ENCODE results near the gene GLRA3. TPM values are rescaled to one million over a fixed set of nuclear protein-coding genes. Genes with fewer than 3 reads are reported as not detected.
A peak's percentile ranks its signal among the peaks of the same experiment; 100 is the strongest.
"Not testable (repeated sequence)": the region's sequence is repeated elsewhere in the genome, so short reads cannot be mapped to it uniquely, and the experiment has no call there.

The GLRA3 gene
- polyA plus RNA-seq, 3 donors: 0.03 to 0.17 (median 0.14) TPM

DNA sequence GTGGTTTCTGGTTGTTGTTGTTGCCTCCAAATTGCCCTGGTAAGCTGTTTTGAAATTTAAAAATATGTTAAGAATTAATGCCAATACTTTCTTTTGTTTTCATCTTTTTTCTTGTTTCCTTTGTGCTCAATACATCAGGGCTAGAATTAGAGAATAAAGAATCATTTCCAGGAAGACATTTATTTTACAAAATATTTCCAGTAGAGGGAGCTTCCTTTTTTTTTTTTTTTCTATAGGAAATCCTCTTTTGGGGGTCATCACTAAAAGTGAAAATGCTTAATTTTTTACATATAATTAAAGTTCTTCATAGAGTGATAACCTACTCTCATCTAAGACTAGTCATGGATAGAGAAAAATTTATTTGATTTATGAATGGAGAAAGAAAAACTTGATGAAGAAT, 2.4 kb downstream of the GLRA3 start:
- no peak for DNase-seq (ENCODE audit: extremely low read depth in 1 of 11, low read depth in 9 of 11, low spot score in 4 of 11)

DNA sequence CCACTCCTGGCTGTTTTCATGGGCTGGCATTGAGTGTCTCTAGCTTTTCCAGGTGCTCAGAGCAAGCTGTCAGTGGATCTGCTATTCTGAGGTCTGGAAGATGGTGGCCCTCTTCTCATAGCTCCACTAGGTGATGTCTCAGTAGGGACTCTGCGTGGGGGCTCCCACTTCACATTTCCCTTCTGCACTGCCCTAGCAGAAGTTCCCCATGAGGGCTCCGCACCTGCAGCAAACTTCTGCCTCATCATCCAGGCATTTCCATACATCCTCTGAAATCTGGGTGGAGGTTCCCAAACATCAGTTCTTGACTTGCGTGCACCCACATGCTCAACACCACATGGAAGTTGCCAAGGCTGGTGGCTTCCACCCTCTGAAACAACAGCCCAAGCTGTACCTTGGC, 13.8 kb downstream of the GLRA3 start:
- no peak for DNase-seq (ENCODE audit: extremely low read depth in 1 of 11, low read depth in 9 of 11, low spot score in 4 of 11)

DNA sequence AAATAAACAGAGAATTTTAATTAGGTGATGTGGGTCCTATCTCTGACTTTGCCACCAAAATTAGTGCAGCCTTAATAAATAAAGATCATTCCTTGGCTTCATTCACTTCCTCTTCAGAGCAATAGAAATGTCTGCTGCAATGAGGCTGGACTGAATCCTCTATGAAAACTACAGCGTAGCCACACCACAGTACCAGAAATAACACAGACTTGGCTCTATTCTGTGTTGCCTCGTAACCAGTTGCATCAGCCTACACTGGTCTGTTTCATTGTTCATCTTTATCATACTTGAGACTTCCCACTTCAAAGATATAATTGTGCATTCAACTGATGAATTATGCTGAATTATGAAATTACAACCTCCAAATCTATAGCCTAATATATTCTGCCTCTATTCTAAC, 15.8 kb downstream of the GLRA3 start:
- DNase-seq (ENCODE audit: extremely low read depth in 1 of 11, low read depth in 9 of 11, low spot score in 4 of 11): no peak

DNA sequence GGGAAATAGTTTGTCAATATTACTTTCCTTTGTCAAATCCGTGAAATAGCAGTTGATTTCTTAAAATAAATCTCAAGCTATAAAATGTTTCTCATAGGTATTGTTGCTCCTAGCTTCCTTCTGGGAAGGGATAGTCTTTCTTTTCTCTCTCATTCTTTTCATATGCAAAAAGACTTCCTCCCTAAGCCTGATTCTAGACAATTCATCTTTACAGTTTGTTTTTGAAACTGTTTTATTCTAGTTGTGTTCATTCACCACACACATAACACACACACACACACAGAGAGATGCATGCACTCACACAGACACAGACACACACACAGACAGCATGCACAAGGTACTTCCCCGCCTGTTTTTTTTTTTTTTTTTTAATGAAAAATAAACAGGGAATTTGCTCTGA, 18.2 kb downstream of the GLRA3 start:
- DNase-seq (ENCODE audit: extremely low read depth in 1 of 11, low read depth in 9 of 11, low spot score in 4 of 11): no peak

DNA sequence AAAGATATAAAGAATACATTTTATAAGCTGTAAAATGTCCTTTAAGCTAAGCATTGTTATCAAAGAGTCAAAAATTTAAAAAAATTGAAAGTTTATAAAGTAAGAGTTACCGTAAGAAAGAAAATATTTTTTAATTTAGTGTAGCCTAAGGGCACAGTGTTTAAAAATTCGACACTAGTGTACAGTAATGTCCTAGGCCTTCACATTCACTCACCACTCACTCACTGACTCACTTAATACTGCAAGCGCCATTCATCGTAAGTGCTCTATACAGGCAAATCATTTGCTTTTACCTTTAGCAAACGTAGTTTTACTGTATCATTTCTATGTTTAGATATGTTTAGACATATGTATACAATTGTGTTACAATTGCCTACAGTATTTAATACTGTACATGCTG, 20.2 kb downstream of the GLRA3 start:
- no peak for DNase-seq (ENCODE audit: extremely low read depth in 1 of 11, low read depth in 9 of 11, low spot score in 4 of 11)

DNA sequence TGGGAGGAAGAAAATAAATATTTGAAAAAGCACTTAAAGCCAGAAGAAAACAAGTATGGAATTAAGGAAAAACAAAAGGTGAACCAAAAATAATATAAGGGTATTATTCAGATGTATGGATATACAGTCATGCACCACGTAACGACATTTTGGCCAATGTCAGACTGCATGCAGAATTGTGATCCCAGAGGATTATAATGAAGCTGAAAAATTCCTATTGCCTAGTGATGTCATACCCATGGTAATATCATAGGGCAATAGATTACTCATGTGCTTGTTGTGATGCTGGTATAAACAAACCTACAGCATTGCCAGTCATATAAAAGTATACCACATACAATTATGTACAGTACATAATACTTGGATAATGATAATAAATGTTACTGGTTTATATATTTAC, 20.9 kb downstream of the GLRA3 start:
- no peak for DNase-seq (ENCODE audit: extremely low read depth in 1 of 11, low read depth in 9 of 11, low spot score in 4 of 11)

DNA sequence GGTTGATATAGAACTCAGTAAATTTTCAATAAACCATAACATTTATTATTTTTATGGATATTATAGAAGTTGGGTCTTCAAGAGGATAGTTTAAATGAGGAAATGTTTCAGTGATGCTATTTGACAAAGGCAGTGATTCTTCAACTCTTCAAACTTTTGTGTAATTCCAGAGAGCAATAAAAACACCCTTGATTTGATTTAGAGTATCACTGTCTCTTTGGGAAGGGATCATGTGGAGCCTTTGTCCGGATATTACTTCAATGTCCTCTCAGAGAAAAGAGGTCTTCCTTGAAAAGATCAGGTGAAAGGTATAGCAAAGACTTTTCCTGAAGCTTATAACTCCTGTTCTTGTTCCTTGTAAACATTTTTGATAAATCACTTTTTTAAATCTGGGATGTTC, 23.3 kb downstream of the GLRA3 start:
- no peak for DNase-seq (ENCODE audit: extremely low read depth in 1 of 11, low read depth in 9 of 11, low spot score in 4 of 11)

DNA sequence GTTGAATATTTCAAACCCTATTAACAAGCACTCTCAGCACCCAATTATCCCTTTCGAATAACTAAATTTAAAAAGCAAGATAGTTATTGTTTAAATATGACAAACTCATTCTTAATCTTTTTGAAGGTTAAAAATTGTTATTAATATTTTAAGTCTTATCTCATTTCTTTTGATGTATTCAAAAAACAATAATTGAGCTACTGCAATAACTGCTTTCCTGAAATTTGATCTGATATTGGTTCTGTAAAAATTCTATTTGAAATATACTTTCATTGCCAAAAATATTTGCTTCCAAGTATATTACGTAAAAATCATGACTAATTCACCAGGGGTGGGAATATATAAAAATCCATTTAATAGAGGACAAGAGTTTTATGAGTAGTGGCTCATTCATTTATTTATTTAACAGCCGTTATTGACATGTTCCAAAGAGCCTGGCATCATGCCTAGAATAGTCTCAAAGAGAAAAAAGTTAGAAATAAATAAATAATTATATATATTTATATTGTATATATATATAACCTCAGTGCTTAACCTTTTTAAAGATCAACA, 34.4 kb downstream of the GLRA3 start:
- no peak for DNase-seq (ENCODE audit: extremely low read depth in 1 of 11, low read depth in 9 of 11, low spot score in 4 of 11)

DNA sequence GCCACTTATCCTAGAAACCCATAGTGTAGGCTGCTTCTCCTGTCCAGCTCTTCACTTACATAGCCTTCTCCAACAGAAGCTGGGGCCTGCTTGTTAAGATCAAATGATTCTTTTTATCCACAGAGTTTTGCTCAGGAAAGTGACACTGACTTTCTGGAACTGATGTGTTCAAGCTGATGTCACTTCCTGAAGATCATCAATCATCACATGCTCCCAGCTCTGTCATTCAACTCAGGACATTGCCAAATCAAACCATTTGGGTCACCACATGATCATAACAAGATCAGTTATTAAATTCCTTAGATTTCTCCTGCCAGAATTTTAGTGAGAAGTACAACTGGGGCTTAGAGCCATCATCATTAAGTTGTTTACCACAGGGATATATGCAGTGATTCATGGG, 39.4 kb downstream of the GLRA3 start:
- DNase-seq (ENCODE audit: extremely low read depth in 1 of 11, low read depth in 9 of 11, low spot score in 4 of 11): no peak

DNA sequence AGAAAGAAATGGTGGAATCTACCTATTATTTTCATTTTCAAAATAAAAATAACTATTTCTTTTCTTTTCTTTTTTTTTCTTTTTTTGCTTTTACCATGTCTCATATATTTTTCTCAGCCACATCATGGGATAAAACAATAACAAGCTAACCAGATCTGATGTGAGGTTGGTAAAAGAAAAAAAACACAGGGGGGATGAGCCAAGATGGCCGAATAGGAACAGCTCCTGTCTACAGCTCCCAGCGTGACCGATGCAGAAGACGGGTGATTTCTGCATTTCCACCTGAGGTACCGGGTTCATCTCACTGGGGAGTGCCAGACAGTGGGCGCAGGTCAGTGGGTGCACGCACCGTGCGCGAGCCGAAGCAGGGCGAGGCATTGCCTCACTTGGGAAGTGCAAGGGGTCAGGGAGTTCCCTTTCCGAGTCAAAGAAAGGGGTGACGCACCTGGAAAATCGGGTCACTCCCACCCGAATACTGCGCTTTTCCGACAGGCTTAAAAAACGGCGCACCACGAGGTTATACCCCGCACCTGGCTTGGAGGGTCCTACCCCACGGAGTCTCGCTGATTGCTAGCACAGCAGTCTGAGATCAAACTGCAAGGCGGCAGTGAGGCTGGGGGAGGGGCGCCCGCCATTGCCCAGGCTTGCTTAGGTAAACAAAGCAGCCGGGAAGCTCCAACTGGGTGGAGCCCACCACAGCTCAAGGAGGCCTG, 50.6 kb downstream of the GLRA3 start:
- not testable (repeated sequence) for DNase-seq (ENCODE audit: extremely low read depth in 1 of 11, low read depth in 9 of 11, low spot score in 4 of 11)

DNA sequence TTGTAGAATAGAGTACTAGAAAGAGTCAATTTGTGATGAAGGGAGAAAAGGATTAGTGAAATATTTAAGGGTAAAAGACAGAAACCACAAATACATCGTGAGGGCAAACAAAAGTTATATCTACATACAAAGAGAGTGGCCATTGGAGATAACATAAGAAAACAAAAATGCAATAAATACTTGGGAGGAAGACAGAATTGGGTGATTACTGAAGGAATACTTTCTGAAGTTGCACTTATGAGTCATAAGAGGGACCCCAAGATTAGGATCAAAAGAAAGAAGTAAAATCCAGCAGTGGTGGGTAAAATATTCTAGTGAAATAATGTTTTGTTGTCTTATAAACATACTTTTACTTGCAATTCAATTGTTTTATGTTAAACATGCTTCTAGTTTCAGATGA, 53.7 kb downstream of the GLRA3 start:
- DNase-seq (ENCODE audit: extremely low read depth in 1 of 11, low read depth in 9 of 11, low spot score in 4 of 11): no peak

DNA sequence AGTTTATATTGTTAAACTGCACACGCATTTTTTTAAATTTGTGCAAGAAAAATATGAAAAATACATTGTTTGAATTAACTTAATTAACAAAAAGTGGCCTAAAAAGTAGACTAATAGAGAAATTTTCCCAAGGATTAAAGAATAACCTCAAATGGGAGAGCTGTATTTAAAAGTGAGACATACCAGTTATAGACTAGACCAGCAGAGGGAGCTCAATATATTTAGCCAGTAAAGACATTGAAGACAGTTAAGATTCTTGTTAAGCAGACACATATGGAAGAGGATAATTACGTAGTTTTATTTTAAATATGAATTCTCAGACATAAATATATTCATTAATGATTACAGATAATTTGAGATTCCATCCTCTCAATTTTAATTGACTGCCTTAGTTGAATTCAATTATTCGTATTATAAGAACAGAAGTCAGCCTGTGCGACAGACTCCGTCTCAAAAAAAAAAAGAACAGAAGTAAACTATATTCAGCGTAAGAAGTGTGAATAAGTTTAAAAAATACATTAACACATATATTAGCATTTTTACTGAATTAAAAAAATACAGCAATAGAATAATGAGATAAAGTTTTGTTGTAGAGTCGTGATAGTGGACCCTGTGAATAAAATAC, 64.8 kb downstream of the GLRA3 start:
- peak; percentile 3 to 39 (median 15) for DNase-seq (ENCODE audit: extremely low read depth in 1 of 11, low read depth in 9 of 11, low spot score in 4 of 11)

DNA sequence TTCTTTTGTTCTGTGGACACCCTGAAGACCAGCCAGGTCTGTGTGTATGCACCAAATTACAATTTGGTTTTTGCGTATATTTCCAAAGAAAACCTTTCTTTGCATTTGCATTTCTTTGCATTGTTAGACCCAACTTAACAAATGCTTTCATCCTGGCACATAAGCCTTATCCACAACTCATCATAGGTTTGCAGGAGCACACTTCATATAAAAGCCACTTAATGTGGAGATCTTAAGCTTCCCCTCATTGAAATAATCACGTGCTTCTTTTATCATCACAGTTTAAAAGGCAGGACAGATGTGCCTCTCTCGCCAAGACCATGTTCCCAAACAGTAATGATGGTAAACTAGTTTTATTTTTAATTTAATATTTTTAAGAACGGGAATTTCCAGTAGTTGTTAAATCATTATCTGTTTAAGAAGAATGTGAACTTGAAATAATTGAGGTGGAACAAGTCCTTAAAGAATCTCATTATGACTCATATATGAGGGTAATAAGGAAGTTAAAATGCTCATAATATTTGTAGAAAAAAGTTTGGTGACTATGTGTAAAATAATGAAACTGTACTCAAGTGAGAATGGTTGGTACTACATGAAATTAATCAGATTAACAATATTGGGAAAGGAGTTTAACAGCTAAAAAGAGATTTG, 65.5 kb downstream of the GLRA3 start:
- DNase-seq (ENCODE audit: extremely low read depth in 1 of 11, low read depth in 9 of 11, low spot score in 4 of 11): no peak

DNA sequence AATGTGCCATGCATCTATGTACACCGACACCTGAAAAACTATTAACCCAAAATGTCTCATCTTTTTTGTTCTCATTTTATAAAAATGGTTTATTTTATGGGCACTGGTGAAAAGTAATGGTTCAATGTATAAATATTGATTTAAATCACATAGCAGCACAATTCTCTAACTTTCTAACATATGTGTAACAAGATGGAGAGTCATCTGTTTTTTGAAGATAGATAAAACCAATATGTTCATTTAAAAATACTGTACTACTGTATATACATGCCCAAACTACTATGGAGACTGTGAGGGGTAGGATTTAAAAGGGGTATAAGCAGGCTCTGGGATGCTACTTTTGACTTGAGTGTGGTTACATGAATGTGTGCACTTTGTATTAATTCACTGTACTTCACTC, 67.6 kb downstream of the GLRA3 start:
- DNase-seq (ENCODE audit: extremely low read depth in 1 of 11, low read depth in 9 of 11, low spot score in 4 of 11): no peak

DNA sequence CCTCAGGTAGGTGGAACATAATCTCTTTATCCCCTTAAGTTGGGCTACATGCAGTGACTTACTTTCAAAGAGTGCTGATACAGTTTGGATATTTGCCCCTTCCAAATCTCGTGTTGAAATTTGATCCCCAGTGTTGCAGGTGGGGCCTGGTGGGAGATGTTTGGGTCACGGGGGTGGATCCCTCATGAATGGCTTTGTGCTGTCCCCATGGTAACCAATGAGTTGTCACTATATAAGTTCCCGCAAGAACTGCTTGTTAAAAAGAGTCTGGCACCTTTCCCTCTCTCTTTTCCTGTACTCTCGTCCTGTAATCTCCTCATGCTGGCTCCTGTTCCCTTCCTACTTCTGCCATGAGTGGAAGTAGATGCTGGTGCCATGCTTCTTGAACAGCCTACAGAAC, 71.3 kb downstream of the GLRA3 start:
- DNase-seq (ENCODE audit: extremely low read depth in 1 of 11, low read depth in 9 of 11, low spot score in 4 of 11): no peak

DNA sequence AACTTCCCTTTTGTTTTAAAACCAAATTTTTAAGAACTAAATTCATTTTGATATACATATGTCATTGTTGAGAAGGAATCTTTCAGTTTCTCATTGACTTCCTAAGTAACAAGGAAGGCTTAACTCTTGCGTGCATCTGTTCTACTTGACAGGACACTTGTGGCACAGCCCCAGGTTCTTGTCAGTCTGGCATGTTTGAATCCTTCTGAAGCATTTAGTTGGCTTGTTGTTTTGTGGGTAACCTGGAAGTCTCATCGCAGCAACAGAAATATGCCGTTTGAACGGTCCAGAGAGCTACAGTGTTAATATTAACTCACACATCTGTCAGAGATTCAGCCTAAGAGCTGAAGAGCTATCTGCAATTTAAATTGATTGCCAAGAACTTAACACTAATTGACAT, 76.0 kb downstream of the GLRA3 start:
- DNase-seq (ENCODE audit: extremely low read depth in 1 of 11, low read depth in 9 of 11, low spot score in 4 of 11): no peak

DNA sequence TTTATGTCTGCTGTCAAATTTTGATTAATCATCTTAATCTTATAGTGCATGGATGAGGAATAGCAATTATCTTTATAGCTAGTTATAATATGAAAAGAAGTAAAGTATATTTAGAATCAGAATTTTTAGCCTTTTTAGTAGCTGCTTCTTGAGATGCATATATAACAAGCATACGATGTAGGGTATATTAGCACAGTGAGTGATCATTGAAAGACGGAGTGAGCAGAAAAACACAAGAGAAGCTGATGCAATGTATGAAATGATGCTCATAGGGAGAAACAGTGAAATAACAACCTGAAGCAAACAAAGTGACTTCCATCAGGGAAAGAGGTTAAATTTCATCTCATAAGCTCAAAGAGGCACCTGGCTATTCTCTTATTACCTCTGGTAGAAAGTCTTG, 77.0 kb downstream of the GLRA3 start:
- no peak for DNase-seq (ENCODE audit: extremely low read depth in 1 of 11, low read depth in 9 of 11, low spot score in 4 of 11)

DNA sequence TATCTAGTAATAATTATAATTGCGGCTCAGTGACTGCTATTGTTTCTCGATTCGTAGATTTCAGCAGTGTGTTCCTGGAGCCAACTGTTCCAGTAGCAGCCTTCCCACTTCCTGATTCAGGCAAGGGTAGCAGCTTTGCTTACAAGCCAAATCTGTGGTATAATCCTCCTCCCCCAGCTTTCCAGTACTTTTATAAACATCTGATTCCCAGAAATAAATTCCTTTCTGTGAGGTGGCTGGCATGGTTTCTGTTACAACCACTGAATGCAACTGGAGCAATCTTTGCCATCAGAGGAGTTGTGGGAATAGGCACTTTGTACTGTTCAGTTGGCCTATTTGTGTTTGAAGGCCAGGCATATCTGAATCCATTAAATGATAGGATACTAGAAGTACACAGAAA, 80.0 kb downstream of the GLRA3 start:
- DNase-seq (ENCODE audit: extremely low read depth in 1 of 11, low read depth in 9 of 11, low spot score in 4 of 11): no peak

DNA sequence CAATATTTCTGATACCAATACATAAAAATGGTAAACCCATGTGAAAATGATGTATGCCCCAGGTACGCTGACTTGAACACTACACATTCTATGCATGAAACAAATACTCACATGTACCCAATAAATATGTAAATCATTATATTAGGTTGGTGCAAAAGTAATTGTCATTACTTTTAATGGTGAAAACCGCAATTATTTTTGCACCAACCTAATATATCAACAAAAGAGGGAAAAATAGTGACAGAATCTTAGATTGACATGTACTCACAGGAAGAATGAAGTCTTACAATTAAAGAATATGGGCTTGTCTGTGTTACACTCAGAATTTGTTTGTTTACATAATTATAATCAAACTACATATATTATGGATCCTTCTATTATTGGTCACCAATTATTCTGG, 82.3 kb downstream of the GLRA3 start:
- DNase-seq (ENCODE audit: extremely low read depth in 1 of 11, low read depth in 9 of 11, low spot score in 4 of 11): no peak

DNA sequence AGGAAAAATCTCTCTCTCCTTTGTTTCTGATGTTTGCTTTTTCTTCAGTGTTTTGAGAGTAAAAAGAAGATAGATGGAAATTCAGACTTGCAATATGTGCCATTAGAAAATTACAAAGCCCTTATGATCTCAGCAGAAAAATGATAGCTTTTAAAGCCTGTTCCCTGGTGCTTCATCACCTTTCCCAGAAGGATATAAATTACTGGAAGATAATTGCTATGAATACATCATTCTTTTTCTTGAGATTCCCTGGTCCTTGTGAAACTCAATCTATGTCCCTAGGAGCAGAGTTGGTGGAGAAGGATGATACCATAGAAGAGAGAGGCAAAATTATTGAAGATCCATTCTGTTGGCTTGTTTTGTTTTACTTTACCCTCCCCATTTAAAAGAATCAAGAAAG, 86.5 kb downstream of the GLRA3 start:
- DNase-seq (ENCODE audit: extremely low read depth in 1 of 11, low read depth in 9 of 11, low spot score in 4 of 11): no peak
